Pancreas (tissue), 10 donors: ENCODE data around the gene DTD2. TPM values are rescaled to one million over a fixed set of nuclear protein-coding genes. Genes with fewer than 3 reads are reported as not detected.

ENCODE experiments used
- ATAC-seq, 4 donors: fragments of 200-7000 bp; cut with Tn5 transposase; one replicate each; pipeline versions ENCODE4 v1.8.0 to v1.9.1; 2020; ENCODE audit warnings: mild to moderate bottlenecking in 4 of 4, moderate library complexity in 4 of 4
- DNase-seq, 6 donors: peaks; one replicate each; pipeline ENCODE4 v3.0.0-alpha.2; 2020
- FAIRE-seq: peaks from 2 replicates; lab custom pipeline; 2012; peaks lifted over from hg19 to GRCh38; lab: Jason Lieb, UNC
- H3K27ac ChIP-seq, 4 donors: fragments of 200-600 bp; sonication (generic); 1 replicate in 3 of 4; 2 replicates in 1 of 4; pipeline versions ENCODE4 v1.5.0 to v1.8.0; 2020
- H3K27me3 ChIP-seq, 4 donors: fragments of 200-600 bp; one replicate each; pipeline ENCODE4 v1.8.0; 2021
- H3K36me3 ChIP-seq, 3 donors: fragments of 200-600 bp; sonication (generic) in 1 of 3; one replicate each; pipeline versions ENCODE4 v1.5.0 to v1.8.0; 2020 to 2021
- H3K4me1 ChIP-seq, 3 donors: fragments of 200-600 bp; one replicate each; pipeline ENCODE4 v1.8.0; 2021
- H3K4me3 ChIP-seq, 4 donors: fragments of 200-600 bp; sonication (generic) in 2 of 4; one replicate each; pipeline versions ENCODE4 v1.5.0 to v1.8.0; 2020 to 2021
- H3K9me3 ChIP-seq, 4 donors: fragments of 200-600 bp; one replicate each; pipeline ENCODE4 v1.8.0; 2021
- WGBS, 2 donors: extraction: QIAGEN DNeasy Blood & Tissue Kit; methylation state at CpG; one replicate each; pipeline ENCODE4 v1.1.7; 2013; 5-methylcytosine and 5-hydroxymethylcytosine counted together
- intact Hi-C, 3 donors: fragments of 100-400 bp; cut with DNase I; formaldehyde crosslinking; loops; one replicate each; pipeline versions ENCODE4 v1.11.1 to v1.14.2; 2022
- polyA plus RNA-seq, 2 donors: library from polyadenylated mRNA; stranded (reverse); fragments of 200-250 nt; gene quantifications; one replicate each; pipeline ENCODE4 v1.2.3, GENCODE V29; 2013
- total RNA-seq, 6 donors: library from RNA; stranded (reverse); fragmentation: NEBNext Ultra II Directional in 4 of 6; extraction: Animal tissue kit (Norgen Biotek cat#: 25700) in 4 of 6; gene quantifications; one replicate each; pipeline versions ENCODE4 v1.2.1 to v1.2.4, GENCODE V29; 2021 to 2023
- TF ChIP-seq, protein P1 (sequence below), 4 donors: fragments of 200-600 bp; sonication (generic) in 3 of 4; IDR thresholded peaks; one replicate each; pipeline versions ENCODE4 v1.5.0 to v1.8.0; 2021; ENCODE audit warnings: antibody characterized with exemption in 4 of 4
- donor health status: healthy with polysubstance abuse.
- donor health status: DM: no; HTN: no; CAD: no; lungs with moderate emphysema.
- donor health status: DM: no; HTN: no; CAD: no.
- donor health status: control.
- donor health status: control.
- donor health status: Bipolar disorder and iron deficiency.
- donor health status: DM: yes; HTN: yes; CAD: no.
- donor health status: DM: no; HTN: no; CAD: no.
- donor health status: DM: no; HTN: no; CAD: no.
- donor health status: DM: yes; HTN: yes; CAD: no.

The DTD2 gene
- total and polyA plus RNA-seq, 8 donors, result 4.6 to 11.0 (median 8.3) TPM

DNA sequence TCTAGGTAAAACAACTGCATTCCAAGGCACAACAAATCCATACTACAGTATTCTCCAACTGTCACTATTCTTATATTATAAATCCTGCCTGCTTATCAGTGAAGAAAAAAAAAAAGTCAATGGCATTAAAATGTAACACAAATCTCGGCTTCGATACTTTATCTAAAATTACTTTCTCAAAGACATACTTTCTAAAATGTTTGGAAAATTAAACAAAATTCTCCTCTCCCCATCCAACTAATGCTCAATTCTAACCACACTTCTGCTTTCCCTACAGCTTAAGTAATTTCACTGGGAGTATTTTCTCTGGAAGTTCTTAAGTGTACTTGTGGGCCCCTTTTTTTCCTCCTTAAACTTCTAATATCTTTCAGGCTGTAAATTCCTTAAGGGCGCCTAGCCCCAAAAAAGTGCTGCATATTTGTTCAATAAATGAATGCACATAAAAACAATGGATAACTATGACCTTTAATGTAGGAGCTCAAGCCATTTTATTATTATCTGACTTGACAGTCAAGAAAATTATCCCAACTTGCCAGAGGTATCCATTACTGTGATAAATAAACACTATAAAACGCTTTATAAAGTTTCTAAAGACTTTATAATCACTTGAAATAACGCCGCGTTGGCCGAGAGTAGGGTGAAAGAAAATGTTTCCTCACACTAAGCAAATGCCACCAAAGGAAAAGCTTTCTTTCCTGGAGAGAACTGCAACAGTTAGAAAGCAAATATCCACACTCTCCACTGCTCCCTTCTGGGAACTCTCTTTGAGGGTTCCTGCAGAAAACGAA lies 37.9 kb downstream of the DTD2 start:
- H3K27me3 ChIP-seq, result no peaks in the 10 kb centered on the region
- peak overlapping the region; percentile 76 to 86 (median 80) for H3K27ac ChIP-seq
- intact Hi-C loops, result no loop called here
- 0 to 2% methylated on average over 9 of the region's 9 CpGs for WGBS, 2 donors
- ATAC-seq (no peak), FAIRE-seq (no peak), DNase-seq (no peak)
- no peaks in the 10 kb centered on the region for H3K9me3 ChIP-seq
- TF ChIP-seq, protein P1, sequence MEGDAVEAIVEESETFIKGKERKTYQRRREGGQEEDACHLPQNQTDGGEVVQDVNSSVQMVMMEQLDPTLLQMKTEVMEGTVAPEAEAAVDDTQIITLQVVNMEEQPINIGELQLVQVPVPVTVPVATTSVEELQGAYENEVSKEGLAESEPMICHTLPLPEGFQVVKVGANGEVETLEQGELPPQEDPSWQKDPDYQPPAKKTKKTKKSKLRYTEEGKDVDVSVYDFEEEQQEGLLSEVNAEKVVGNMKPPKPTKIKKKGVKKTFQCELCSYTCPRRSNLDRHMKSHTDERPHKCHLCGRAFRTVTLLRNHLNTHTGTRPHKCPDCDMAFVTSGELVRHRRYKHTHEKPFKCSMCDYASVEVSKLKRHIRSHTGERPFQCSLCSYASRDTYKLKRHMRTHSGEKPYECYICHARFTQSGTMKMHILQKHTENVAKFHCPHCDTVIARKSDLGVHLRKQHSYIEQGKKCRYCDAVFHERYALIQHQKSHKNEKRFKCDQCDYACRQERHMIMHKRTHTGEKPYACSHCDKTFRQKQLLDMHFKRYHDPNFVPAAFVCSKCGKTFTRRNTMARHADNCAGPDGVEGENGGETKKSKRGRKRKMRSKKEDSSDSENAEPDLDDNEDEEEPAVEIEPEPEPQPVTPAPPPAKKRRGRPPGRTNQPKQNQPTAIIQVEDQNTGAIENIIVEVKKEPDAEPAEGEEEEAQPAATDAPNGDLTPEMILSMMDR (IDR thresholded peaks at IDR 0.05), result no peak
- no peaks in the 10 kb centered on the region for H3K36me3 ChIP-seq
- peak overlapping the region; percentile 78 to 88 (median 82) for H3K4me3 ChIP-seq
- peaks cover 5 to 30% (median 12%) of the 10 kb centered on the region in 3 donors for H3K4me1 ChIP-seq

DNA sequence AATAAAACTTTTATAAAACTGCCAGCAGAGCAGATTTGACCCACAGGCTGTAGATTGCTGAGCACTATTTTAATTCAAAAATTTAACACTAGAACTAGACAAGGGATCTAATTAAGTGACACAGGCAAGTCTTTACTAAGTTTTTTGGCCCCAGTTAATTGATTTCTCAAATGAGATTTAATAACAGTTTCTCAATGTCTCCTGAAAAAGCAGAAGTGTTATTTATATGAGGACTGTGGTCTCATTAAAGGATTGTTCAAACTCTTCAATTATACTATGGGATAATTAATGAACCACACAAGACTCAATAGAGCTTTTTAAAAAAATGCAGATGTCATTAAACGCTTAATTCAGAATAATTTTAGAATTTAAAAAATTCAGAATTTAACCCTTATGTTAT lies 38.9 kb downstream of the DTD2 start:
- Histone ChIP-seq H3K36me3 (no peaks in the 10 kb centered on the region), H3K4me1 (peaks cover 5 to 37% (median 12%) of the 10 kb centered on the region in 3 donors), H3K4me3 (no peak overlapping the region), H3K27ac (peak overlapping the region in 1 of 4 donors; percentile 81), H3K27me3 (no peaks in the 10 kb centered on the region), H3K9me3 (no peaks in the 10 kb centered on the region)
- 22 to 23% methylated on average over 1 of the region's 1 CpG for WGBS, 2 donors
- ATAC-seq, result no peak
- TF ChIP-seq, protein P1 (IDR thresholded peaks at IDR 0.05), result no peak
- no peak for DNase-seq
- intact Hi-C loops, result no loop called here
- FAIRE-seq, result no peak

DNA sequence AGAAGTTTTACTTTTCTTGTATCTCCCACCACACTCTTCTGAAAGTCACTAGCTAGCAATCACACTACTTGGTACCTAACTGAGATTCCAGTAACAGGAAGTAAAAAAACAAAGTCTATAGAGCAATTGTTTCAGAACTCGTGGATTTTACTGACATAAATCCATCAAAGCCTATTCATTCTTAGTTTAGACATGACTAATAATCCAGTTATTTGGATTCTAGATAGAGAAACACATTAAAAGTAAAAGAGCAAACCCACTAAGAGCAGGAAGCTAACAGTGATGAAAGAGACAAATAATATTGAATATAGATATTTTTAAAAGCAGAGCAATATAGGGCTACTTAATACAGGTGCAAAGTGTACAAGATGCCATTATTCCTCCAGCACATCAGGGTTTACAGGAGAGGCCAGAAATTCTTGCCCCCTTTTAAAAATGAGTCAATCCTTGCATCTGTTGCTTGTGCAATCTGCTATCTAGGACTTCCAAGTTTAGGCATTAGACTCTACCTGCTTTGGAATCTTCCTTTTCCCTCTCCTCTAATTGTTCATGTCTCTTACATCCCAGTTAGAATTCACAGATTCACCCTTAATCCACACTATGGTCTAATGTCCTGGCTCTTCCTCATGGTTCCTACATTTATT lies 43.0 kb downstream of the DTD2 start:
- ATAC-seq (no peak), DNase-seq (no peak), FAIRE-seq (no peak)
- H3K4me3 ChIP-seq, result no peak overlapping the region
- H3K36me3 ChIP-seq, result no peaks in the 10 kb centered on the region
- WGBS, 2 donors, result 22 to 26% methylated on average over 1 of the region's 1 CpG
- H3K27ac ChIP-seq, result no peak overlapping the region
- intact Hi-C loops, result no loop called here
- peaks cover 9 to 40% (median 20%) of the 10 kb centered on the region in 3 donors for H3K4me1 ChIP-seq
- TF ChIP-seq, protein P1 (IDR thresholded peaks at IDR 0.05), result no peak
- no peaks in the 10 kb centered on the region for H3K27me3 ChIP-seq
- H3K9me3 ChIP-seq, result no peaks in the 10 kb centered on the region

DNA sequence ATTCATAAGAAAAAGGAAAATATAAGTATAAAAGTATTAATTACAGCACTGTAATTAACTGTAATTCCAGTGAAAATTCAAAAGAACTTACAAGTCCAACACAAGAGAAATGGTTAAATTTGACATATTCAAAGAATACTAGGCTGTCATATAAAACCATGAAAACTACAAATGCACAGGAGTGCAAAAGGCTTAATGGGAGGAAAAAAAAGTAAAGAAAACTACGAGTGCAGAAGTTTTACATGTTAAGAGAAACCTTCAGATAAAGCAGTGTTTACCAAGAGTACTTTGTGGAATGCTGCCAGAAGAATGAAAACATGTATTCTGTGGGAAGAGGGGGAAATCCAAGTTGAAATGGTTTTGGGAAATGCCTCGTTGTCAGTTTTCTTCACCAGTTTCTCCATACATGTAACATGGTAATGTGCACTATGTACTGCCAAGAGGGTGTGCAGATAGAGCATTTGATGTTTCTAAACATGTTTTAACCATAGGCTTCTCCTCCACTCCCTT lies 46.0 kb downstream of the DTD2 start:
- WGBS, 2 donors, result 9 to 15% methylated on average over 2 of the region's 2 CpGs
- intact Hi-C loops, result no loop called here
- no peak for FAIRE-seq
- no peak overlapping the region for H3K4me3 ChIP-seq
- peaks cover 5 to 20% (median 12%) of the 10 kb centered on the region in 3 donors for H3K4me1 ChIP-seq
- TF ChIP-seq, protein P1 (IDR thresholded peaks at IDR 0.05), result no peak
- ATAC-seq, result peak in 3 of 4 donors; percentile 32 to 51 (median 49)
- H3K27me3 ChIP-seq, result no peaks in the 10 kb centered on the region
- no peaks in the 10 kb centered on the region for H3K9me3 ChIP-seq
- H3K27ac ChIP-seq, result no peak overlapping the region
- no peaks in the 10 kb centered on the region for H3K36me3 ChIP-seq
- DNase-seq, result no peak
